Kidney (tissue), 2 donors: Measurements from ENCODE around the gene MOB4. TPM values are rescaled to one million over a fixed set of nuclear protein-coding genes. Genes with fewer than 3 reads are reported as not detected.

Experiments used
- polyA plus RNA-seq: library from polyadenylated mRNA; stranded (reverse); fragments of 350-450 nt; fragmentation: Illumina TruSeq; extraction: RNeasy Lipid Tissue Mini Kit (QIAGEN cat#74804); gene quantifications from one replicate; pipeline ENCODE4 v1.2.3, GENCODE V29; 2014; ENCODE audit warnings: low read depth, low replicate concordance; ENCODE audit not compliant: insufficient read depth
- total RNA-seq: library from RNA; stranded (reverse); fragmentation: NEBNext Ultra II Directional; extraction: Animal tissue kit (Norgen Biotek cat#: 25700); gene quantifications from one replicate; pipeline ENCODE4 v1.2.1, GENCODE V29; 2021
- donor health status: DM: yes; HTN: yes; CAD: no.

Gene MOB4
- total and polyA plus RNA-seq, 2 donors from 2014 or later = 16.5 to 23.0 TPM

Other genes starting within 250 kb of the MOB4 start
- 39.2 TPM for gene ANKRD44, start 205.3 kb upstream of the MOB4 start, total RNA-seq
- 2.2 TPM for gene ANKRD44, start 205.3 kb upstream of the MOB4 start, polyA plus RNA-seq
- 244 TPM for gene SF3B1, start 81.0 kb upstream of the MOB4 start, total RNA-seq
- 185 TPM for gene SF3B1, start 81.0 kb upstream of the MOB4 start, polyA plus RNA-seq
- 28.6 TPM for gene COQ10B, start 62.5 kb upstream of the MOB4 start, total RNA-seq
- 31.2 TPM for gene COQ10B, start 62.5 kb upstream of the MOB4 start, polyA plus RNA-seq
- 157 TPM for gene HSPD1, start 16.2 kb upstream of the MOB4 start, total RNA-seq
- gene HSPD1, start 16.2 kb upstream of the MOB4 start, polyA plus RNA-seq = 390 TPM
- 78.1 TPM for gene HSPE1, start 15.7 kb upstream of the MOB4 start, total RNA-seq
- 427 TPM for gene HSPE1, start 15.7 kb upstream of the MOB4 start, polyA plus RNA-seq
- gene RFTN2, start 159.5 kb downstream of the MOB4 start, total RNA-seq = 4.0 TPM
- gene RFTN2, start 159.5 kb downstream of the MOB4 start, polyA plus RNA-seq = 1.4 TPM
- 6.3 TPM for gene MARS2, start 189.3 kb downstream of the MOB4 start, total RNA-seq
- 3.2 TPM for gene MARS2, start 189.3 kb downstream of the MOB4 start, polyA plus RNA-seq